ENCODE measurements around the gene CLIC4. TPM values are rescaled to one million over a fixed set of nuclear protein-coding genes. Genes with fewer than 3 reads are reported as not detected.
"Not testable (repeated sequence)": the region's sequence is repeated elsewhere in the genome, so short reads cannot be mapped to it uniquely, and the experiment has no call there.

Gene CLIC4
- total RNA-seq, 1 donor from 2014 or later = 123 TPM

DNA sequence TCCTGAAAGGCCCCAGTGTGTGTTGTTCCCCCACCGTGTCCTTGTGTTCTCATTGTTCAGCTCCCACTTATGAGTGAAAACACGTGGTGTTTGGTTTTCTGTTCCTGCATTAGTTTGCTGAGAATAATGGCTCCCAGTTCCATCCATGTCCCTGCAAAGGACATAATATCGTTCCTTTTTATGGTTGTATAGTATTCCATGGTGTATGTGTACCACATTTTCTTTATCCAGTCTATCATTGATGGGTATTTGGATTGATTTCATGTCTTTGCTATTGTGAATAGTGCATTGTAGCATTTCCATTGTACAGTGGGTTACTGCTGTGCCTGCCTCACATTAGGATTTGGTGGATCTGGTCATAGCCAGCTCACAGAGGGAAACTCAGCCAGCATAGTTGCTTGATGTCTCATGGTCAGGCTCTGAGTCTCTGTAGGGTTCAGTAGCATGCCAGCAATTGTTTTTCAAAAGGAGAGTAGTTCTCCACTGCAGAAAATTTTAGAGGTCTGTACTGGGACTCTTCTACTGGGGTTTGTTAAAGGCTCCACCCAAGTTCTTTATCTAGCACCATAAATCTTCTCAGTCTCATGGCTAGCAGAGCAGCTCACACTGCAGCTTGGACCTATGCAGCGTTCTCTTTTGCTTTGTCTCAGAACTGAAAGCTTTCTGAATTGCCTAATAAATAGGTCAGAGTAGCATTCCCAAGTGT is 143.9 kb downstream of the CLIC4 start:
- peaks cover 35% of the 10 kb centered on the region for H3K27me3 Mint-ChIP-seq (ENCODE audit: low read depth)
- H3K36me3 Mint-ChIP-seq (ENCODE audit: low read depth) = no peaks in the 10 kb centered on the region
- H3K4me3 Mint-ChIP-seq = no peak overlapping the region
- no peaks in the 10 kb centered on the region for H3K4me1 Mint-ChIP-seq
- H3K27ac Mint-ChIP-seq (ENCODE audit: unreplicated experiment) = no peak overlapping the region
- no peak for DNase-seq (ENCODE audit: low read depth, low spot score)
- H3K9me3 Mint-ChIP-seq = peaks cover 8% of the 10 kb centered on the region
- TF ChIP-seq, protein P1, sequence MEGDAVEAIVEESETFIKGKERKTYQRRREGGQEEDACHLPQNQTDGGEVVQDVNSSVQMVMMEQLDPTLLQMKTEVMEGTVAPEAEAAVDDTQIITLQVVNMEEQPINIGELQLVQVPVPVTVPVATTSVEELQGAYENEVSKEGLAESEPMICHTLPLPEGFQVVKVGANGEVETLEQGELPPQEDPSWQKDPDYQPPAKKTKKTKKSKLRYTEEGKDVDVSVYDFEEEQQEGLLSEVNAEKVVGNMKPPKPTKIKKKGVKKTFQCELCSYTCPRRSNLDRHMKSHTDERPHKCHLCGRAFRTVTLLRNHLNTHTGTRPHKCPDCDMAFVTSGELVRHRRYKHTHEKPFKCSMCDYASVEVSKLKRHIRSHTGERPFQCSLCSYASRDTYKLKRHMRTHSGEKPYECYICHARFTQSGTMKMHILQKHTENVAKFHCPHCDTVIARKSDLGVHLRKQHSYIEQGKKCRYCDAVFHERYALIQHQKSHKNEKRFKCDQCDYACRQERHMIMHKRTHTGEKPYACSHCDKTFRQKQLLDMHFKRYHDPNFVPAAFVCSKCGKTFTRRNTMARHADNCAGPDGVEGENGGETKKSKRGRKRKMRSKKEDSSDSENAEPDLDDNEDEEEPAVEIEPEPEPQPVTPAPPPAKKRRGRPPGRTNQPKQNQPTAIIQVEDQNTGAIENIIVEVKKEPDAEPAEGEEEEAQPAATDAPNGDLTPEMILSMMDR (conservative IDR thresholded peaks at IDR 0.05) = no peak

DNA sequence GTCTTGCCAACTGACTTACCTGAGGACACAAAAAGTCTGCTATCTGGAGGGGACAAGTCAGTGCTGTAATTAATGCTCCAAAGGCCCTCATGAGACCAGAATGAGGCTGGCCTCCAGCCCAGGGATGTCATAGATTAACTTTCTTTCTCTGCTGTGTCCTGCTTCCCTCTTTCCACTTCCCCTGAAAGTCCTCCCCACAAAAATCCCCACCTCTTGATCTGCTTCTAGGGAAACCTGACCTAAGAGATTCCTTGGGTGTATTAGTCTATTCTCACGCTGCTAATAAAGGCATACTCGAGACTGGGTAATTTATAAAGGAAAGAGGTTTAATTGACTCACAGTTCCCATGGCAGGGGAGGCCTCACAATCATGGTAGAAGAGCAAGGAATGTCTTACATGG is 145.6 kb downstream of the CLIC4 start:
- Mint-ChIP-seq H3K27me3 (ENCODE audit: low read depth) (peaks cover 20% of the 10 kb centered on the region), H3K27ac (ENCODE audit: unreplicated experiment) (no peak overlapping the region), H3K4me3 (no peak overlapping the region), H3K36me3 (ENCODE audit: low read depth) (no peaks in the 10 kb centered on the region), H3K9me3 (peaks cover 8% of the 10 kb centered on the region), H3K4me1 (no peaks in the 10 kb centered on the region)
- TF ChIP-seq, protein P1 (conservative IDR thresholded peaks at IDR 0.05) = no peak
- no peak for DNase-seq (ENCODE audit: low read depth, low spot score)

DNA sequence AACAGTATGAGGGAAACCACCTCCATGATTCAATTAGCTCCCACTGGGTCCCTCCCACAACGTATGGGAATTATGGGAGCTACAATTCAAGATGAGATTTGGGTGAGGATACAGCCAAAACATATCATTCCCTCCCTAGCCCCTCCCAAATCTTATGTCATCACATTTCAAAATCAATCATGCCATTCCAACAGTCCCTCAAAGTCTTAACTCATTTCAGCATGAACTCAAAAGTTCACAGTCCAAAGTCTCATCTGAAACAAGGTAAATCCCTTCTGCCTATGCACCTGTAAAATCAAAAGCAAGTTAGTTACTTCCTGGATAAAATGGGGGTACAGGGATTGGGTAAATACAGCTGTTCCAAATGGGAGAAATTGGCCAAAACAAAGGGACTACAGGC is 146.1 kb downstream of the CLIC4 start:
- not testable (repeated sequence) for H3K36me3 Mint-ChIP-seq (ENCODE audit: low read depth); H3K4me1 Mint-ChIP-seq; DNase-seq (ENCODE audit: low read depth, low spot score); H3K4me3 Mint-ChIP-seq; H3K9me3 Mint-ChIP-seq; H3K27ac Mint-ChIP-seq (ENCODE audit: unreplicated experiment)
- peaks cover 18% of the 10 kb centered on the region for H3K27me3 Mint-ChIP-seq (ENCODE audit: low read depth)

DNA sequence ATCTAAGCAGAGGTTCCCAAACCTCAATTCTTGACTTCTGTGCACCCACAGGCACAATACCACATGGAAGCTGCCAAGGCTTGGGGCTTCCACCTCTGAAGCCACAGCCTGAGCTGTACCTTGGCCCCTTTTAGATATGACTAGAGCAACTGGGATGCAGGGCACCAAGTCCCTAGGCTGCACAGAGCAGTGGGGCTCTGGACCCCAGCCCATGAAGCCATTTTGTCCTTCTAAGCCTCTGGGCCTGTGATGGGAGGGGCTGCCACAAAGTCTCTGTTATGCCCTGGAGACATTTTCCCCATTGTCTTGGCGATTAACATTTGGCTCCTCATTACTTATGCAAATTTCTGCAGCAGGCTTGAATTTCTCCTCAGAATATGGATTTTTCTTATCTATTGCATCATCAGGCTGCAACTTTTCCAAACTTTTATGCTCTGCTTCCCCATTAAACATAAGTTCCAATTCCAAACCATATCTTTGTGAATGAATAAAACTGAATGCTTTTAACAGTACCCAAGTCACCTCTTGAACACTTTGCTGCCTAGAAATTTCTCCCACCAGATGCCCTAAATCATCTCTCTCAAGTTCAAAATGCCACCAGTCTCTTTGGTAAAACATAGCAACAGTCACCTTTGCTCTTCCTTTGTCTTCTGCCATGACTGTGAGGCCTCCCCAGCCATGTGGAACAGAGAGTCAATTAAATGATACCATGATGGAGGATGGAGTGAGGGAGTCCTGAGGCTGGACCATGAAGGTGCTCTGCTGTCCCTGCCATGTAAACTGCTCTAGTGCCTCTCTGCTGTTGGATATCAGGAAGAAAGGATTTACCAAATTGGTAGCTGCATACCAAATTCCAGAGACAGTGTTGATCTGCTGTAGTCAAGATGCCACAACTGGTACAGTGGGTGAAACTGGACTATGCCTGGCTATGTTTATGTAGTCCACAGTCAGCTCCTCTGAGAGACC is 147.2 kb downstream of the CLIC4 start:
- peaks cover 11% of the 10 kb centered on the region for H3K27me3 Mint-ChIP-seq (ENCODE audit: low read depth)

DNA sequence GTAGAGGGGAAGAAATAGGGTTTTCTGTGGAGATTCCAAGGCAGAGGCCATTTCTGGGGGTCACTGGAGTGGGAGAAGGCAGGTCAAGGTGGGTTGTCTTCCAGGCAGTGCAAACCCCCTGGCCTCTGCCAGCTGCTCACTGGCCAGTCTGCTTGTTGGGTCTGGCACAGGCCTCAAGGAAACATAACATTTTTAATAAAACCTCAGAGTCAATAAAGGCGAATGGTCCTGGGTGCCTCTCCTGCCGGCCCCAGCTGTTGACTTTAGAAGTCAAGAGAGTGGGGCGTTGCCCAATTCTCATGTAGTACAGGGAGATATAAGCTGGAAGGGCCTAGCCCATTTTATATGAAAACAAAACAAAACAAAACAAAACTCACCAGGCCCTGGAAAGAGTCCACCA is 148.2 kb downstream of the CLIC4 start:
- H3K9me3 Mint-ChIP-seq = peaks cover 8% of the 10 kb centered on the region
- no peak overlapping the region for H3K4me3 Mint-ChIP-seq
- TF ChIP-seq, protein P1 (conservative IDR thresholded peaks at IDR 0.05) = no peak
- no peak overlapping the region for H3K27ac Mint-ChIP-seq (ENCODE audit: unreplicated experiment)
- H3K36me3 Mint-ChIP-seq (ENCODE audit: low read depth) = no peaks in the 10 kb centered on the region
- no peak for DNase-seq (ENCODE audit: low read depth, low spot score)
- no peaks in the 10 kb centered on the region for H3K4me1 Mint-ChIP-seq
- peaks cover 11% of the 10 kb centered on the region for H3K27me3 Mint-ChIP-seq (ENCODE audit: low read depth)

More for the DNA sequence above, 147.2 kb downstream of the CLIC4 start:
- Mint-ChIP-seq H3K4me3 (no peak overlapping the region), H3K4me1 (no peaks in the 10 kb centered on the region), H3K9me3 (peaks cover 8% of the 10 kb centered on the region), H3K27ac (ENCODE audit: unreplicated experiment) (no peak overlapping the region), H3K36me3 (ENCODE audit: low read depth) (no peaks in the 10 kb centered on the region)
- TF ChIP-seq, protein P1 (conservative IDR thresholded peaks at IDR 0.05) = no peak
- DNase-seq (ENCODE audit: low read depth, low spot score) = no peak

Other genes with a start within 250 kb of the CLIC4 start
- gene RCAN3, start 242.6 kb upstream of the CLIC4 start, total RNA-seq = 2.2 and 2.4 TPM in 2 replicates
- not detected in 2 replicates for gene NCMAP, start 189.4 kb upstream of the CLIC4 start, total RNA-seq
- gene SRRM1, start 102.1 kb upstream of the CLIC4 start, total RNA-seq = 217 and 229 TPM in 2 replicates
- gene RUNX3, start 184.8 kb downstream of the CLIC4 start, total RNA-seq = 0.16 TPM in 1 of 2 replicates, not detected in the other

Data from neural crest cell (in vitro differentiated cells).